Vagina (tissue), 2 donors: ENCODE results near the gene SUMF1.

Experiments
- CTCF ChIP-seq, 3 experiments: fragments of 450-650 bp in 2 of 3; fragments of 200-600 bp in 1 of 3; sonication (generic) in 1 of 3; IDR thresholded peaks; one replicate each; pipeline ENCODE4 v1.5.1; 2017 to 2019; ENCODE audit warnings: antibody characterized with exemption in 3 of 3, mild to moderate bottlenecking in 2 of 3, moderate library complexity in 2 of 3
- POLR2A ChIP-seq, 2 donors: fragments of 450-650 bp; IDR thresholded peaks; one replicate each; pipeline ENCODE4 v1.6.1; 2017; ENCODE audit warnings: antibody characterized with exemption in 2 of 2, mild to moderate bottlenecking in 2 of 2, moderate library complexity in 2 of 2
- POLR2AphosphoS5 ChIP-seq, 2 donors: sonication (generic); formaldehyde crosslinking; IDR thresholded peaks; one replicate each; pipeline ENCODE4 v1.9.0; 2017; ENCODE audit warnings: antibody characterized with exemption in 2 of 2, mild to moderate bottlenecking in 2 of 2, low read depth in 1 of 2; ENCODE audit not compliant: insufficient read depth in 1 of 2

DNA sequence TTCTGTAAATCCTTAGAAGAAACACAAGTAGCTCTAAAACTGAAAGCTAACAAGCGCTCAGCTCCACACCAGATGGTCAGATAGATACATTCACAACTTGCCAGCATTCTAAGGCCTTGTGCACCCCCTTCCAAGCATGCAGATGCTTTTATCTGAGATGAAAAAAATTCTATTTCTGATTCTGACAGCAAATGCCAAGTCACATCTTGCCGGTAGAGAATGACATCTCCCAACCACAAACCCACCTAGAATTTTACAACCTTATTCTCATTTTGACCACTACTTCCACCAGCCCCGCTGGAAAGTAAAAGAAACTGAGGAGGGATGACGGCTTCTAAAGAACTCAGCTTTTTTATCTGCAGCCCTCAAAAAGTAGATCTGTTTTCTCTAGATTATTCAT lies 57.7 kb downstream of the SUMF1 start:
- TF ChIP-seq POLR2A (IDR thresholded peaks at IDR 0.05) (no peak), CTCF (IDR thresholded peaks at IDR 0.05) (no peak), POLR2AphosphoS5 (IDR thresholded peaks at IDR 0.05; ENCODE audit: insufficient read depth in 1 of 2, low read depth in 1 of 2) (no peak)
